ENCODE results near the gene IFNGR1. TPM values are rescaled to one million over a fixed set of nuclear protein-coding genes. Genes with fewer than 3 reads are reported as not detected.
"Not testable (repeated sequence)": the region's sequence is repeated elsewhere in the genome, so short reads cannot be mapped to it uniquely, and the experiment has no call there.

IFNGR1 gene
- polyA plus RNA-seq, 3 donors, result 67.9 to 71.0 (median 68.5) TPM

DNA sequence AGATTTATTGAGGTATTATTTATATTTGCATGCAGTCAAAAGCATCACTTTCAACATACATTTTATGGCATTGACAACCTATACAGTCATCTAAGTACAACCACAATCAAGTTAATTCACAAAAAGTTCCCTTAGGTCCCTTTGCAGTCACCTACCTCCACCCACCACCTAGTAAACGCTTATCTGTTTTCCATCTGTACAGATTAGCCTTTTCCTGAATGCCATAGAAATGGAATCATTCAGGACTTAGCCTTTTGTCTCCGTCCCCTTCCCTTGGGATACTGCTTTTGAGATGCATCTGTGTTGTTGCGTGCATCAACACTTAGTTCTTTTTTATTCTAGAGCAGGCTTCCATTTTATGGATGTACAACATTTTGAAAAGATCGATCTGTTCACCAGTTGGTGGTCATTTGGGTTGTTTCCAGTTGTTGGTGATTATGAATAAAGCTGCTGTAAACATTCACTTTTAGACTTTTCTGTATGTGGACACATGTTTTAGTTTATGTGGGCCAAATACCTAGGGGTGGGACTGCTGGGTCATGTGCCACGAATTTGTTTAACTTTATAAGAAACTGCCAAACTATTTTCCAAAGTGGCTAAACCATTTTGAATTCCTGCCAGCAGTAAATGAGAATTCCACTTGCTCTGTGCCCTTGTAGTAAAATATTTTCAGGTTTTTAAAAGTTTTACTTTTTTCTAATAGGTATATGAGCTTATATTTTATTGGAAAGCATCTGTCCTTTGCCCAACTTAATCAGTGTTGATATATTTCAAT is 17.6 kb upstream of the IFNGR1 start:
- DNase-seq (ENCODE audit: low read depth in 3 of 3, low spot score in 2 of 3), result no peak

DNA sequence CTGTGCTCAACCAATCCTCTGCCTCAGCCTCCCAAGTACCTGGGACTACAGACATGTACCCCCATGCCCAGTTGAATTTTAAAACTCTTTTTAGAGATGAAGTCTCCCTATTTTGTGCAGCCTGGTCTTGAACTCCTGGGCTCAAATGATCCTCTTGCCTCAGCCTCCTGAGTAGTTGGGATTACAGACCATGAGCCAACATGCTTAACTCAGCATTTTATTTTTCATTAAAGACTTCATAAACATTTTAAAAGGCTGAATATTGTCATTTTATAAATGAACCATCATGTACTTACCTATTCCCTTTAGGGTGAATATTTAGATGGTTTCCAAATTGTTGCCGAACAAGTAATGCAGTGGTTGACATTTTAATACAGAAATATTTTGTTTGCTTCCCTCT is 16.5 kb upstream of the IFNGR1 start:
- DNase-seq (ENCODE audit: low read depth in 3 of 3, low spot score in 2 of 3), result no peak

GRCh38 chr6:137233911-137234863 is 15.0 kb upstream of the IFNGR1 start:
- DNase-seq (ENCODE audit: low read depth in 3 of 3, low spot score in 2 of 3), result no peak

DNA sequence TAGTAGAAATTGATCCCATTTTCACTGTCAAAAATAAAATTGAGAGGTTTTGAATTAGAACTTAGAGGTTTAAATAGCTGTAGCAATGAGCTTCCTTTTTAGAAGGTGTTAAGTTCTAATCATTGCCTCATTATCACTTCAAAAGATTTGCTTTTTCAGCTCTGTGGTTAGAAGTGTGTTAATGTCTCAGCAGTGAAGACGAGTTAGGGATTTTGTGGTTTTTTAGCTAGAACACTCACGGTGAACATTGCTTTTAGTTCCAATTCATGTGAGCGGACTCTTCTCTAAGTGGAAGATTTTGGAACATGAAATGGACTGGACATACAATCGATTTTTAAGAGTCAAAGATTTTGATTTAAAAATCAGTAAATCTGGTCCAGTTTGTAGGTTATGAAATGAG is 12.7 kb upstream of the IFNGR1 start:
- no peak for DNase-seq (ENCODE audit: low read depth in 3 of 3, low spot score in 2 of 3)

DNA sequence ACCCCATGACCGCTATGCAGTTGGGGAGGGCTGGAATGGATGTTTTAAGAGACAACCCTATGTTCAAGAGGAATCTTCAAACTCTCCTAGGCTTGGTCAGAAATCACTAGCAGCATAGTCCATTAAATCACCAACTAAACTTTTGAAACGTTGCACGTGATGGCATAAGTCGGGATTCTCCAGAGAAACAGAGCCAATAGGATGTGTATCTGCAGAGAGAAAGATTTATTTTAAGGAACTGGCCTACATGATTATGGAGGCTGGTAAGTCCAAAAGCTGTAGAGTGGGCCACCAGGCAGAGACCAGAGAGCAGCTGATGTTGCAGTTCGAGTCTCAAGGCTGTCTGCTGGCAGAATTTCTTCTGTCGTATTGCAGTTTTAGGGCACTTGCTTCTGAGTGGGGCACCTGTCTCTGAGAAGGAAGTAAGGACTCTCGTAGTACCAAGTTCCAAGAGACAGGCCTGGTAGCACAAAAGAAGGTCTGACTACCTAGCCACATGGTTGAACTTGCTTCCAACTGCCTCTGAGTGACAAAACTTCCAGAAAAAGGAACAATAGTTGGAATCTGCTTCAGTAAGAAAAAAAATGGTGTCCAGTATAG is 11.9 kb upstream of the IFNGR1 start:
- no peak for DNase-seq (ENCODE audit: low read depth in 3 of 3, low spot score in 2 of 3)

GRCh38 chr6:137230547-137230946 is 11.4 kb upstream of the IFNGR1 start:
- no peak for DNase-seq (ENCODE audit: low read depth in 3 of 3, low spot score in 2 of 3)

DNA sequence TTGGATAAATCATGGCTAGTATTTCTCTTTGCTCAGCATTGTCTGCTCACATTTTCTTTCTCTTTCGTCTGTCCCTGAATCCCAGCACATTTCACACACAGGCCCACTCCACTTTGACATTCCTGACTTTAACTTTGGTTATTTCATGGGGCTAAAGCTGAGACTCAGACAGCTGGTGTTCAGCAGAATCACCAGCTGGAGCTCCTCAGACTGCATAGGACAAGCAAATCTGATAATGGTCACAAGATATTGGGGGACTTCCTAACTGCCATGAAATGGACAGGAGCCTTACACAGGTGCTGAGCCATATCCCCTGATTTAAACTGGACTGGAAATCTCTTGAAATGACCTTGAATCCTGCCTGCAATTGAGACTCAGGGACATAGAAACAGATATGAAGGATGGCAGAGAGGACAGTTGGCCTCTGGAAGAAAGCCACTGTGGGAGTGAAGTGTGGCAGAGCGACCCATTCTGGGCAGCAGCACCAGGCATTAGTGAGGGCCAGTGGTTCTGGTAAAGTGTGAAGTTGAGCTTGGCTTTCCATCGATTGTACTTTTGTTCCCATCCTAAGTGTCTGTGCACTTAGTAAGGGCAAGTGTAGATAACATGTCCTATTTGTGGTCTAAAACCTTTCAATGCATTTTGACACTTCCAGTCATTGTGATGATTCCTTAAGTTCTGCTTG is 10.0 kb upstream of the IFNGR1 start:
- DNase-seq (ENCODE audit: low read depth in 3 of 3, low spot score in 2 of 3), result no peak

GRCh38 chr6:137227871-137228302 is 8.7 kb upstream of the IFNGR1 start:
- no peak for DNase-seq (ENCODE audit: low read depth in 3 of 3, low spot score in 2 of 3)

- no peak for DNase-seq (ENCODE audit: low read depth in 3 of 3, low spot score in 2 of 3)
Observed at GRCh38 chr6:137226697-137227096, 7.5 kb upstream of the IFNGR1 start.

DNA sequence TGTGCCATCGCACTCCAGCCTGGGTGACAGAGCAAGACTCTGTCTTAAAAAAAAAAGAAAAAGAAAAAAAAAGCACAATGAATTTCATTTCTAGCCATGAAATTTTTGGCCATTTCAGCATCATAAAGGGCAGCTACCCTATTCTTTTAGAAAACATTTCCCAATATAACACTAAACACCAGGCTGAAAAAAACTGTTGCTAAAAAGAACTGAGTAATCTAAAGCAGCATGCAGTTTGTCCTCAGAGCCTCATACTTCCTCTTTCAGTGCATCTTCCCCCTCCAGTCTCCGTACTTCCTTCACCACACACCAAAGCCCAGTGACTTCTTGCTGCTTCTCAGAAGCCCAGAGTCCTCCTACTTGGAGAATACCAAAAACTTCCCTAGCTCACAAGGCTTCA is 5.6 kb upstream of the IFNGR1 start:
- no peak for DNase-seq (ENCODE audit: low read depth in 3 of 3, low spot score in 2 of 3)

DNA sequence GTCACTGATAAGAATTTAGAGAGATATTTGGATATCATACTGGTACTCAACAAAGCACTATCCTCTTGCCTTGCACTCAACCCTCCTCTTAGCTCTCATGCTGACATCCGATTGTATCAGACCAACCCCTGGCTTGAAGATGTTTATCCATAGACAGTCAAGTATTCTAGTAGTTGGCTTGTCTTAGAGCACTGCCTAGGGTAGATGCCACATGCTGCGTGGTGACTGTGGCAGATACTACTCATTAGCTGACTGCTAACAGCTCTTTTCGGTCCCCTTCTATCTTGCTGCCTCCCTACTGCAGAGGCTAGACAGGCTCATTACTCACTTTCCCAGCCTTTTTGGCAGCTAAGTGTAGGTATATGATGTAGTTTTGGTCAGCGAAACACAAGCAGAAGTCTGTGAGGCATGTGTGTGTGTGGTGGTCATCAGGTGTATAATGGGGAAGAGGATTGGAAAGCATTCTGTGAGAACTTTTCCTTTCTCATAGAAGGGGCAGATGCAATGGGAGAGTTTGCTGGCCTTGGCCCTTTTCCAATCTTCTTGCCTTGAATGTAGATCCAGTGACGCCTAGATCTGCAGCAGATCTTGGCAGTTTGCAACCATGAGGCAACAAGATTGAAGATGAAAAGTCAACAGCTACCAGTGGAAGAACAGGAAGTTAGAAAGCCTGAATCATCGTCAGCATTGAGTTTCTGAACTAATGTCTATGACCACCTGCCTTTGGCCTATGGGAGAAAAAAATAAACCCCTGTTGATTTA is 4.4 kb upstream of the IFNGR1 start:
- DNase-seq (ENCODE audit: low read depth in 3 of 3, low spot score in 2 of 3), result no peak

- DNase-seq (ENCODE audit: low read depth in 3 of 3, low spot score in 2 of 3), result no peak
Observed at GRCh38 chr6:137222381-137222780, 3.2 kb upstream of the IFNGR1 start.

DNA sequence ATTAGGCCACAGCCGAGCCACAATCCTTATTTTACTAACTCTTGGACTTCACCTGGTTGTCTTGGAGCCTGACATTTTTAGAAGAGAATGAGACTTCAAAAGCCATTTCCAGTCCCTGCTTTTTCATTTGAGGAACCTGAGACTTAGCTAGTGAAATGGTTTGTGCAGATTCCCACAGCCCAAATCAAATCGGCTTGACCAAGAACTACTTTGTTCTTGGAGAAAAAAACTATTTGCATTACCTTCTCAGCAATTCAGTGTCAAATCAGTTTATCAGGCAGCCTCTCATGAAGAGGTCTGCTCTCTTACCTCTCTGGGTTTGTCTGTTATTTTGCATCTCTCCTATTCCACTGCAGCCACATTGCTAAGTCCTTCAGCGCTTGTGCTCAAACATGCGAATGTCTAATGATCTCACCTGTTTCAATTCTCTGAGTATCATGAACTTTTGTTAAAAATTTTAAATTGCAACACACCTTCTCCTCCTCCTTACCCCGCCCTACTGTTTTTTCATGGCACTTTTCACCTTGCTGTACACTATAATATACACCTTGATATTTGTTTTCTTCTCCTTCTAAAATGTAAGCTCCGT is 573 bp upstream of the IFNGR1 start:
- DNase-seq (ENCODE audit: low read depth in 3 of 3, low spot score in 2 of 3), result no peak

GRCh38 chr6:137218473-137218916 is 690 bp downstream of the IFNGR1 start:
- DNase-seq (ENCODE audit: low read depth in 3 of 3, low spot score in 2 of 3), result peak in 2 of 3 donors; percentile 25 to 43

DNA sequence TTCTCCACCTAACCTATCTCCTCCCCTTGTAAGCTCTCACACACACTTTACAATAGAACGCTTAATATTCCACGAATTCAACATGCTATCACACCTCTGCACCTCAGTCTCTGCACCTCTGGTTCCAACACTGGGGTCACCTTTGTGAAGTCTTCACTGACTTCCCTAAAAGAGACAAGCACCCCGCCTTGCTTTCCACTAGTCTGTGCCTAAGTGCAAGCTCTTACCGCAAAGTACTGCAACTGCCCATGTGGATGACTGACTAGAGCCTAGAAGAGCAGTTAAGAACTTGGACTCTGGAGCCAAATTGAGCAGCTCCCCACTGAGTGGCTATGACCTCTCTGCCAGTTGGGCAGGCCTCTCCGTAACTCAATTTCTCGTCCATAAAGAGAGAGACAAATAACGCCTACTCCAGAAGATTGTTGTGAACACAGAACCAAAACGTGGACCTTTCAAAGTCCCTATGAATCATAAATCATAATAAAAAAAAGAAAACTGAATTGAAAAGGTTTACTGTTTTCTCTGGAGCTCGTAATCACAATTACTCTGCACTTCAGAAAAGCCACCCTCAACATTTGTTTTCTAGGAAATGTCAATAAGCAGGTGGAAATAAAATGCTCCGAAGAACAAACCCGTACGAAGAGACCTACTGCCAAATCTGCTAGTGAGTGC is 1.2 kb downstream of the IFNGR1 start:
- DNase-seq (ENCODE audit: low read depth in 3 of 3, low spot score in 2 of 3), result no peak

DNA sequence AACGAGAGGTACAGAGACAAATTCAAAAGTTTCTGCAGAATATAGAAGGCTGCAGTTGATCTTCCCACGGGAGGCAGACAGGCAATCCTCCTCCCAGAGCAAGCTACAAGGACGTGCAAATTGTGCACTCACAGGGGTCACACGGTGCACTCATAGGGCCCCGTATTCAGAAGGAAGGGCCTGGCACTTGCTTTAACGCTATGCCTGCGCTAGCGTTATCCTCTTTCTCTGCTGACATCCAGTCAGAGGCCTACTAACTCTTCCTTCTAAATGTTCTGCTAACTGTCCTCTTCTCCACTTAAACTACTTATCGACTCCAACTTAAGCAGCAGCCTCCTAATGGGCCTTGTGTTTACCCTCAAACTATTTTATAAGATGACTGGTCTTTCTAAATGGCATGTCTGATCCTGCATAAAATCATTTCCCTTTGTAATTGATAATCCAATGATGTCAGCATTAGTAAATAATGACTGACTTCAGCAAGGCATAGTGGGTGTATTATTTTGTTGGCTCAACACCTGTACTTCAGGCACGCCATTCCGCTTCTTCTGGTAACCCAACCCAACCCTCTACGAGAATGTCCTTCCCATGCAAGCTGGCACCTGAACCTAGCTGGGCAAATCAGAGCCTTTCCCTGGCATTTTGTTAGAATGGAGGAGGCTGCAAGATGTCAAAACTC is 2.2 kb downstream of the IFNGR1 start:
- DNase-seq (ENCODE audit: low read depth in 3 of 3, low spot score in 2 of 3), result no peak

GRCh38 chr6:137216106-137216505 is 3.1 kb downstream of the IFNGR1 start:
- no peak for DNase-seq (ENCODE audit: low read depth in 3 of 3, low spot score in 2 of 3)

GRCh38 chr6:137215630-137216029 is 3.6 kb downstream of the IFNGR1 start:
- not testable (repeated sequence) for DNase-seq (ENCODE audit: low read depth in 3 of 3, low spot score in 2 of 3)
